Nucleus accumbens (tissue), 56 donors: ENCODE results near the gene GTSE1.

Experiments used
- DNase-seq, 56 donors: peaks; one replicate each; lab custom pipeline; 2025; lab: John Stamatoyannopoulos, UW

GTSE1 gene

GRCh38 chr22:46272762-46273431 lies 23.8 kb upstream of the GTSE1 start:
- DNase-seq = no peak

DNA sequence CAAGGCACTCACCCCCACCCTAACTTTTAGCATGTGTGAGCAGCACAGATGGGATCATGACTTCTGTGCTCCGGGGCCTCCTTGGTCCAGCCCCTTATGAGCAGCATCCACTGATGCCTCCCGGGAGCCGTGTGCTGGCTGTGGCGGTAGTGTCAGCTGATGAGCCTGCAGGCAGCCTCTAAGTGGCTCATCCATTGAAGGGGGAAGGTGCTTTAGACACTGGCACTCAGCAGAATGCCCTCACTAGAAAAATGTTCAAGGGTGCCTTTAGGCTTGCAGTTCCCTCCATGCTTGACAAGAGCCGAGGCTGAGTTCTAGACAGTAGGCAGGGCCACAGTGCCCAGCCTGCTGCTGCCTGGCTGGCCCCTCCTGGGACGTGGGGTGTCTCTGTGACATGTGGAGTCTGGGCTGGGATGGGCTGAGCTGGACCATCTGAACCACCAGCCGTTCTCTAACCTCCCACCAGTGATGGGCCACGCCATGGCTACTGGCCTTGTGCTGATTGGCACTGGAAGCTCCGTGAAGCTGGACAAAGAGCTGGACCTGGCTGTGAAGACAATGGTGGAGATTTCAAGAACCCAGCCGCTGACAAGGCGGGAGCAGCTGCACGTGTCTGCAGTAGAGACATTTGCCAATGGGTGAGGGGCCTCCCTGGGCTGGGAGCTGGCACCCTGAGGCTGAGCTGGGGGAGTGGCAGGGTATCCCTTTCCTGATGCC lies 23.1 kb upstream of the GTSE1 start:
- no peak for DNase-seq

GRCh38 chr22:46274381-46274780 lies 22.3 kb upstream of the GTSE1 start:
- DNase-seq = no peak

- DNase-seq = no peak
Observed at GRCh38 chr22:46275455-46276122, 21.1 kb upstream of the GTSE1 start.

DNA sequence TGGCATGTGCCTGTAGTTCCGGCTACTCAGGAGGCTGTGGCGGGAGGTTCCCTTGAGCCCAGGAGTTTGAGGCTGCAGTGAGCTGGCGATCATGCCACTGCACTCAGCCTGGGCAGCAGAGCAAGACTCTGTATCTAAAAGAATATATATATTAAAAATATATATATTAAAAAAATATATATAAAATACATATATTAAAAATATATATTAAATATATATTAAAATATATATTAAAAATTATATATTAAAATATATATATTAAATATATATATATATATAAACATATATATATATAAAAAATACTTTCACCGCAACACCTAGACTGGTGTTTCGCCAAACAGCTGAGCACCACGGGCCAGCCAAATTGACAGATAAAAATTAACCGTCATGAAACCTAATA lies 20.1 kb upstream of the GTSE1 start:
- DNase-seq = no peak

- DNase-seq = no peak
Observed at GRCh38 chr22:46278656-46279645, 17.7 kb upstream of the GTSE1 start.

- no peak for DNase-seq
Observed at GRCh38 chr22:46280063-46280817, 16.4 kb upstream of the GTSE1 start.

DNA sequence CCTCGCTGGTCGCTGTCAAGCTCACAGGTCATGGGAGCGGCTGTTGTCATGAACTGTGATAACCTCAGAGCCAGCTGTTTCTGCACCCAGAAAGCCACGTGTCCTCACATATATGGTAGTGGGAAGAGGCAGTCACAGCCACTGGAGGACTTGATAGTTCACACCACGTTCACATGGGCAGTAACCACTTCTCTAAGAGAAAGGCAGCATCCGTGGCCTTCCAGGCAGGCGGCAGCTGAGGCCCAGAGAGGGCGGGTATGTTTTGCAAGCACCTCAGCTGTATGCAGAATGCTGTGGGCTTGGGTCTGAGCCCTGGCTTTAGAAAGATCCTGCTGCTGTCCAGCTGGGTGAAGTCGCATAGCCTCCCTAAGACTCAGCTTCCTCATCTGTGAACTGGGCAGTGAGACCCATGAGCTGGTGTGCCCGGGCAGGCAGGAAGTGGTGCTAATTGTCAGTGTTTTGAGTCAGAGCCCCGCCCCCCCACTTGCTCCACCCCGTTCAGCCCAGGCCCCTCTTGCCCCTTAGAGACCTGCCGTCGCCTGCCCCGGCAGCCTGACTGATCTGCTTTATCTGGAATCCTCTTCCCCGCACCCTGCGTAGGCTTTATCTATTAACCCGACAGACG lies 15.6 kb upstream of the GTSE1 start:
- DNase-seq = peak in 31 of 56 donors; percentile 13 to 67 (median 25)

GRCh38 chr22:46281866-46282678 lies 14.6 kb upstream of the GTSE1 start:
- no peak for DNase-seq

DNA sequence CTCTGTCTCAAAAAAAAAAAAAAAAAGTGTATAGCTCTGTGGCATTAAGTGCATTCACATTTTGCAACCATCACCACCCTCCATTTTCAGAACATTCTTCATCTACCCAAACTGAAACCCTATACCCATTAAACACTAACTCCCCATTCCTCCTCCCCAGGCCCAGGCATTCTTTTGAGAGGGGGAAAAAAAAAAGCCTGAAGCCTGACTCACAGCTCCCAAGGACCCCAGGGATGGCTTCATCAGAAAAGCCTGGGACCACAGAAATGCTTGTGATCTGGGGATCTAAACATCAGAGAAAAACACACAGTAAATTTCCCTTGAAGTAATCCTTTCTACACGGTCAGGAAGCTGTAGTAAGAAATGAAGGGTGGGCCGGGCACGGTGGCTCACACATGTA lies 10.7 kb upstream of the GTSE1 start:
- DNase-seq = no peak

DNA sequence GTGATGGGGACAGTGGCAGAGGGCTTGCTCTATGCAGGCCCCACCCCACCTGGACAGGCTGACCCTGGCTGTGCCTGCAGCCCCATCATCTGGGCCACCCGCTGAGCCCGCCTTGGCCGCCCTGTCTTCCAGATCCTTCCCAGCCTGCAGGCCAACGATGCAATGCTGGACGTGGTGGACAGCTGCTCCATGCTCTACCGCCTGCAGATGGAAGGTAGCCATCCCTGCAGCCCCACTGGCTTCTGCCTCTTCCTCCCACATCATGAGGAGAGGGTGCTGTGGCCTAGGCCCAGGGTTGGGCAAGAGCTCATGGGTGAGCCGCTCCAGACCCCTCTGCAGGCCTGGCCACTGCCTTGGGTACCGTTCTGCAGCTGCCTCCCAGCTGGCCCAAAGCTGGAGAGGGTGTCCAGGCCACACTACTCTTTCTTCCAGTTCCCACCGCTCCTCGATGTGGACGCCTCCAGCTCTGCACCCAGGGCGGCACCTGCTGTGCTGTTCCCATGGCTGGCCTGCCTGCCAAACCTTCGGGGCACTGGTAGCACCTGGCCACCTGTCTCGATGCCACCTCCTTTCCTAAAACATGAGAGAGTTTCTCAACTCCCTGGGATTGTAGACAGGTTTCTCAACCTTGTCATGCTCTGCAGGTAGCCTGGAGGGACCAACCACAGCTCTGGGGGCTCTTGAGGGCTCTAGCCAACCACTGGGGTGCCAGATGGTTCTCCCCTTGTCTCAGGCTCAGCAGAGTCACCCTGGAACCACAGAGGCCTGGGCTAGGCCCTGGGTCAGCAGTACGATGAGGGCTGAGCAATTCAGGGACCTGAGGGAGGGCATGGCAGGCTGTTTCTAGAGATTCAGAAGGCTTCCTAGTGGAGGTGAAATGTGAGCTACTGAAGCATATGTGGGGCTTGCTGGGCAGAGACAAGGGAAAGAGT lies 9.5 kb upstream of the GTSE1 start:
- no peak for DNase-seq

DNA sequence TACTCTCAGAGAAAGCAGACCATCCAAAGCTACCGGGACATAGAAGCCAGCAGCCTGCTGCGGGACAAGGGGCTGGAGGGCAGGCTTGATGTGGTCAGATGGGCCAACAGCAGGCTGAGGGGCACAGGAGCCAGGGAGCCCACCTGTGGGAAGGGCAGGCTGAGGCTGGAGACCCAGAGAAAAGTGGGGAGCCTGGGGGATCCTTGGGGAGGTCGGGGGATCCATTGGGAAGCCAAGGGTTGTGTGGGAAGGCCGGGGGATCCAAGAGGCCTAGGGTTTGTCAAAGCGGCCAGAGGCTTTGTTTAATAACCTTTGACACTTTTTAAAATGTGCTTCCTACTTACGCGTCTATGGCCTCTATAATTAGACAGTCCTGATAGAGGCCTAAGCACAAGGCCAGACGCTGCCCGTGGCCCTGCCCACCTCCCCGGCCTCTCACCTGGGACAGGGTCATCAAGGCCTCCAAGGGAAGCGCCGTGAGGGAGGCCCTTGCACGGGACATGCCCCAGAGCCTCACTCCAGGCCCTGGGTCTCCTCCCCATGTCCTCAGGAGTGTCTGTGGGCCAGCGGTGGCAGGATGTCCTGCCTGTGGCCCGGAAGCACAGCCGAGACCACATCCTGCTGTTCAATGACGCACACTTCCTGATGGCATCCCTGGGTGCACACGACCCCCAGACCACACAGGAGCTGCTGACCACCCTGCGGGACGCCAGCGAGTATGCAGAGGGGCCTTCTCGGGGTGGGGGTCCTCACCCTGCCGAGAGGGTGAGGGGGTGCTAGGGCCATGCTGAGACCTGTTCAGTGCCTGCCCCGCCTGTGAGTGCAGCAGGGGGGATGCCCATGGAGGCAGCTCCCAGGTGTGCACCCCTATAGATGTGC lies 8.6 kb upstream of the GTSE1 start:
- no peak for DNase-seq

GRCh38 chr22:46288846-46289243 lies 7.8 kb upstream of the GTSE1 start:
- no peak for DNase-seq

GRCh38 chr22:46289244-46289891 lies 7.3 kb upstream of the GTSE1 start:
- no peak for DNase-seq

- no peak for DNase-seq
Observed at GRCh38 chr22:46290121-46290842, 6.4 kb upstream of the GTSE1 start.
